Measurements from ENCODE around the gene DPYSL3.

- TF ChIP-seq CTCF (IDR thresholded peaks at IDR 0.05), result no peak
- no peak for TF ChIP-seq POLR2A (IDR thresholded peaks at IDR 0.05)
- peak in 1 of 2 donors; percentile 62 for TF ChIP-seq EP300 (IDR thresholded peaks at IDR 0.05)
Observed at GRCh38 chr5:147483961-147484707, 25.7 kb downstream of the DPYSL3 start.

All from tibial nerve (tissue), 4 donors.